ENCODE data around the gene XPR1.

XPR1 gene

DNA sequence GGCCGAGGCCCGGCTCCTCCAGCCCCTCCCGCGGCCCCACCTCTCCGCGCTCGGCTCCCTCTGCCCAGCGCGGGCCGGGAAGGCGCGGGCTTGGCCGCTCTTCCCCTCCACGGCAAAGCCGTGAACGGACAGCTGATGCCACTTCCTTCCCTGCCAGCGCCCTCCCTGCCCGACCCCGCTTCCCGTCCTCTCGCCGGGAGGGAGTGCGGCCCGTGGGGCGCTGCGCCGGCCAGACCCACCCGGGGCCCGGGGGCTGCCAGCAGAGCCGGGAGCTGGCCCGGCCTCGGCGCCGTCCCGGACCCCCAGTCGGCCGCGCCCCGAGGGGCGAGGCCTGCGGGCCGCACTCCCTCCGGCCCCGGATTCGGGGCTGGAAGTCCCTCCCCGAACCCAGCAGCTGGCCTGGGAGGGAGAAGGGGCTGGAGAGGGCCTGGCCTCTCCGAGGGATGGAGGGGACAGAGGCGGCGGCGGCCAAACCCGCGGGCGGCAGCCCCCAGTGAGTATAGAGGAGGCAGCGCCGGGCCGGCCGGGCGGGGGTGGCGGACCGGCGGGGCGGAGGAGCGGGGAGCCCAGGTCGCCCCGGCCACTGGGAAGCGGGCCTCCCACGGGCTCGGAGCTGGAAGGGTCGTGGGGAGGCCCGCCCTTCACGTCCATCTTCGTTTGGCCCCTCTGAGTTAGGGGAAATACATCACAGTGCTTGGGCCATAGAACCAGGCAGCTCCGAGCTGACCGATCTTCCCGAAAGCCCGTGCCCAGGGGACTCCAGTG lies 281.2 kb downstream of the XPR1 start, which contains the start of gene KIAA1614:
Gene KIAA1614 (plus strand): TSS at position 97 of the 765 bp plus-strand sequence. CDS start 347 bp downstream, at position 444.
- DNase-seq (ENCODE audit: low spot score in 2 of 2) = peak in 1 of 2 experiments; percentile 47
- Histone ChIP-seq H3K4me3 (peak within 1 kb of the TSS; percentile 25), H3K9me3 (no peaks in the 10 kb centered on the region)

DNA sequence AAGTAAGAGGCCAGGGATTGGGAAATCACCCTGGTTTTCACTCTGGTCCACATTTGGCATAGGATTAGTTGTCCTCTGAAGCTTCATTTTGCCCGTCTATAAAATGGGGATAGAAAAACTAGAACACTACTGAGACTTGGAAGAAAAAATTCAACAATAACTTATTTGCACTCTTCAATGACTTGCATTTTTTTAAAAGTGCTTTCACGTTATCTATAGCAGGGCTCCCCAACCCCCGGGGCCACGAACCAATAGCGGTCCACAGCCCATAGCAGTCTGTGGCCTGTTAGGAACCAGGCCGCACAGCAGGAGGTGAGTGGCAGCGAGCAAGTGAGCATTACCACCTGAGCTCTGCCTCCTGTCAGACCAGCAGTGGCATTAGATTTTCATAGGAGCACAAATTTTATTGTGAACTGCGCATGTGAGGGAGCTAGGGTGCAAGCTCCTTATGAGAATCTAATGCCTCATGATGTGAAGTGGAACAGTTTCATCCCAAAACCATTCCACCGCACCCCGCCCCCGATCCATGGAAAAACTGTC lies 283.7 kb downstream of the XPR1 start:
- Histone ChIP-seq H3K9me3 (no peaks in the 10 kb centered on the region), H3K4me3 (no peak overlapping the region), H3K4me1 (peaks cover 18% of the 10 kb centered on the region), H3K27me3 (ENCODE audit: low read depth) (no peaks in the 10 kb centered on the region), H3K36me3 (replicated peaks) (no peaks in the 10 kb centered on the region)
- no peak for DNase-seq (ENCODE audit: low spot score in 2 of 2)
- in situ Hi-C loops (cut with MboI; ENCODE audit: low sequenced_read_pairs) = no loop called here

More for the DNA sequence above, 281.2 kb downstream of the XPR1 start, which contains the start of gene KIAA1614:
- Histone ChIP-seq H3K27me3 (ENCODE audit: low read depth) (no peaks in the 10 kb centered on the region), H3K36me3 (replicated peaks) (no peaks in the 10 kb centered on the region), H3K4me1 (peaks cover 18% of the 10 kb centered on the region)
- in situ Hi-C loops (cut with MboI; ENCODE audit: low sequenced_read_pairs) = no loop called here

DNA sequence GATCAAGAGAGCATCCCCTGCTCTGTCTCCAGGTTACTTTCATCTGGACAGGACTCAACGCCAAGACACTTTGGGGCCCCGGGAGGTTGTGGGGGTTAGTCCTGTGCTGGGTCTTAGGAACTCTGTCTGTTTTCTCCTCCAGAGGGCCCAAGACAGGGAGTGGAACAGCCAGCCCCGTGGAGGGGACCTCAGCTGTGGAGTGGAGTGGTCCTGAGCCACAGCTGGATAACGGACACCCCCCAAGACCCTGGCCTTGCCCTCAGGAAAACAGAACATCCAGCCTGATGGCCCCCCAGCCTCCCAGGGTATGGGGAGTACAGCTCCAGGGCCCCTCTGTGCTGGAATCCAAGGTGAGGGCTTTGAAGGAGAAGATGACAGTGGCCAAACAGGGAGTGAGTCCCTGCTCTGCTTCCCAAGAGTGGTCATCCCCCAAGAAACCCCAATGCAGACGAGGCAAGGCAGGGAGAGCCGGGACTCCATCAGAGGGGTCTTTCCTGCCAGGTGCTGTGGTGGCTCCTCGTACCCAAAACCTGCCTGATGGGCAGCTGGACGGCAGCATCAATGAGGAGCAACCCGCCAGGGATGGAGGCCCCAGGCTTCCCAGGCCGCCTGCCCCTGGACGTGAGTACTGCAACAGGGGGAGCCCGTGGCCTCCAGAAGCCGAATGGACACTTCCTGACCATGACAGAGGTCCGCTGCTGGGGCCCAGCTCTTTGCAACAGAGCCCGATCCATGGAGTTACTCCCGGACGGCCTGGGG lies 284.4 kb downstream of the XPR1 start:
- Histone ChIP-seq H3K27me3 (ENCODE audit: low read depth) (no peaks in the 10 kb centered on the region), H3K9me3 (no peaks in the 10 kb centered on the region), H3K4me1 (peaks cover 18% of the 10 kb centered on the region), H3K4me3 (no peak overlapping the region), H3K36me3 (replicated peaks) (no peaks in the 10 kb centered on the region)
- in situ Hi-C loops (cut with MboI; ENCODE audit: low sequenced_read_pairs) = no loop called here
- DNase-seq (ENCODE audit: low spot score in 2 of 2) = no peak

DNA sequence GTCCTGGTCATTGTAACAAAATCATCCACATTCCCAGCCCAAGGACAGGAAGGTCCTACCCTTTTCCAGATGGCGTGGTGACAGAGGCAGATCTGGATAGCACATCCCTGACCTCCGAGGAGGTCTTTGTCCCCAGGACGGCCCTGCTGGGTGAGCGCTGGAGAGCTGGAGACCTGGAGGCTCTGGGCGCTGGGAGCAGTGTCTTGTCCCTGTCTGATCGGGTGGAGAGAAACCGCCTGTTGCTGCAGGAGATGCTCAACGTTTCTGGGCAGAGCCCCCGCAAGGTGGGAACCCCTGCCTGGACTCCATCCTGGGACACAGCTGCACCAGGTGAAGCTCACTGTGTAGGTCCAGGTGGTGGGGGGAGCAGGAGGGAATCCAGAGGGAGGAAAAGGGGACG lies 284.9 kb downstream of the XPR1 start:
- in situ Hi-C loops (cut with MboI; ENCODE audit: low sequenced_read_pairs) = no loop called here
- no peak overlapping the region for H3K4me3 ChIP-seq
- no peaks in the 10 kb centered on the region for H3K9me3 ChIP-seq
- H3K36me3 ChIP-seq (replicated peaks) = no peaks in the 10 kb centered on the region
- peaks cover 15% of the 10 kb centered on the region for H3K4me1 ChIP-seq
- no peaks in the 10 kb centered on the region for H3K27me3 ChIP-seq (ENCODE audit: low read depth)
- DNase-seq (ENCODE audit: low spot score in 2 of 2) = no peak

DNA sequence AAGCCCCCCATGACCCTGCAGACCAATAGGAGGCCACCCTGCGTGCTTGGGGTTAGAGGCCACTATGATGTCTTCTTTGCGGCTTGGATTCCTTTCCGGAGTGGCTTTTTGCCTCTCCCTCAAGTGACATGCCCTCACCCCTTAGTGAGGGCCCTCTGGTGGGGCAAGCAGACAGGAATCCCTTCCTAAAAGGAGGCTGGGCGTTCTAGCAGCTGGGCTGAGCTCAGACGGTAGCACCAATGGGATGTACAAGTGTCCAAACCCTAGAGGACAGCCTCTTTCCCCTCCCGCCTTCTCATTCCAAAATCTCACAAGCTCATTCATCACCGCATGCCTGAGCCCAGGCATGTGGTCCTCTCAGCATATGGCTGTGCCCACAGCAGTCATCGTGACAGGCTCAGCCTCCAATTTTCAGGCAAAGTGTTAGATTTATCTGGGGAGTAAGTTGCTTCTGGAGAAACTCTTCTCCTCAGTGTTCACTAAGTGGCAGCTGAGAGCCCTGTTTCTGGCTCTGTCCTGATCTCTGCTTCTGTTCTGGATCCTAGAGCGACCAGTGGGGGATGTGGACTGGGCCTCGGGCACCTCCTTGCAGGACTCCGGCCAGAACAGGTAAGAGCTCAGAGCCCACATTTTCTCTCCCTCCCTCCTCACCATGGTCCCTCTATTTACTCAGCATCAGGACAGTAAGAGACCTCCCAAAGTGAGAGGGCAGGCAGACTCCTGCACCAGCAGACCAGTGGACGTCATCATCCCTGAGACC lies 285.7 kb downstream of the XPR1 start:
- peak; percentile 63 to 66 for DNase-seq (ENCODE audit: low spot score in 2 of 2)
- Histone ChIP-seq H3K36me3 (replicated peaks) (no peaks in the 10 kb centered on the region), H3K9me3 (no peaks in the 10 kb centered on the region), H3K4me1 (peaks cover 8% of the 10 kb centered on the region), H3K4me3 (no peak overlapping the region), H3K27me3 (ENCODE audit: low read depth) (no peaks in the 10 kb centered on the region)
- in situ Hi-C loops (cut with MboI; ENCODE audit: low sequenced_read_pairs) = no loop called here

DNA sequence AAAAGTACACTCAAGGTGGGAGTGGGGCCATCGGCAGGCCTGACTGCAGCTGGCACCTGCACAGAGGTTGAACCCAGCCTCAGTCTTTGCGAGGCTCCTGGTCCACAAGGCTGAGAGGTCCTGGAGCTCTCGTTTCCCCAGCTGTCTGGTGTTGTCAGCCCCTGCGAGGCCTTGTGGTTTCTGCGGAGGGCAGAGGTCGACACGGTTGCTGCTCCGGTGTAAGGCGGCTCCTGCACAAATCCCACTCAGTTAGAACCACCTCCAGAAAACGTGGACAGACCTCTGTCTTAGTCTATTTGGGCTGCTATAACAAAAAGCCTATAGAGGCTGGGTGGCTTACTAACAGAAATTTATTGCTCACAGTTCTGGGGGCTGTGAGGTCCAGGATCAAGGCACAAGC lies 286.7 kb downstream of the XPR1 start:
- in situ Hi-C loops (cut with MboI; ENCODE audit: low sequenced_read_pairs) = no loop called here
- DNase-seq (ENCODE audit: low spot score in 2 of 2) = no peak
- no peaks in the 10 kb centered on the region for H3K9me3 ChIP-seq
- H3K4me1 ChIP-seq = peaks cover 12% of the 10 kb centered on the region
- H3K36me3 ChIP-seq (replicated peaks) = no peaks in the 10 kb centered on the region
- no peaks in the 10 kb centered on the region for H3K27me3 ChIP-seq (ENCODE audit: low read depth)
- no peak overlapping the region for H3K4me3 ChIP-seq

DNA sequence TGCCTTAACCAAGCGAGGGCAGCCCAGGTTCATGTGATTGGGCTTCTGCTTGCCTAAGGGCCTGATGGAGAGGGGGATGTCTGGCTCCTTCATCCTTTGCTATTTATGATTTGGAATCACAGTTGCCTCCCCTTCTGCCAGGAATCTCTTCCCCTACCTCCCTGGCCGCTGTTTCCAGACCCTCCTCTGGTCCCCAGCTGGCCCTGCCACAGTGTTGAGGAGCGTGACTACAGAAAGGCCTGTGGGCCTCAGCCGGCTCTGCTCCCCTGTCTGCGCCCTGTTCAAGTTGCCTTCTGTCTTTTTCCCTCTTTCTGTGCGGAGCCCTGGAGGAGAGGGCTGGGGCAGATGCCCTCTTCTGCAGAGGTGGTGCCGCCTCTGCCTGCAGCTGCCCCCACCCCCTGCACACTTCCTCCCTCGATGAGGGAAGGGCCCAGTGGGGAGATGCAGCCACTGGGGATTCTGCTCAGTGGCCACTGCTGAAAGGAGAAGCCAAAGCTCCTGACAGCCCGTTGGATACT lies 287.4 kb downstream of the XPR1 start:
- no peaks in the 10 kb centered on the region for H3K9me3 ChIP-seq
- DNase-seq (ENCODE audit: low spot score in 2 of 2) = no peak
- in situ Hi-C loops (cut with MboI; ENCODE audit: low sequenced_read_pairs) = no loop called here
- H3K36me3 ChIP-seq (replicated peaks) = no peaks in the 10 kb centered on the region
- H3K4me3 ChIP-seq = no peak overlapping the region
- H3K4me1 ChIP-seq = peaks cover 14% of the 10 kb centered on the region
- no peaks in the 10 kb centered on the region for H3K27me3 ChIP-seq (ENCODE audit: low read depth)

DNA sequence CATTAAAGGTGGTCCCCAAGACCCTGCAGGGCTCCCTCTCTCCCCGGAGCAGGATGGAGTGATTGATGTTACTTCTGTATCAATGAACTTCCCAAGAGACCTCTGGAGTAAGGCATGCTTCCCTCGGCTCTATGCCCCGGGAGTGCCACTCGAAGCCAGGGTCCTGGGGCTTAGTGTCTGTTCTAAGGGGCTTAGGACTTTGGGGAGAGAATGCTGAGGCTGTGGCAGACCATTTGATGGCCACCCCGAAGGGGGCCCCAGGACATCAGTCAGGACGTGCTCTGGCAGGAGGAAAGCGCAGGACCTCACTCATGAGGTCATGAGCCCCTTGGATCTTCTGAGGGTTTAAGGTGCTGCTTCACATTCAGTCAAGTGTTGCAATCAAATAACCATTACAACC lies 288.4 kb downstream of the XPR1 start:
- peaks cover 18% of the 10 kb centered on the region for H3K4me1 ChIP-seq

DNA sequence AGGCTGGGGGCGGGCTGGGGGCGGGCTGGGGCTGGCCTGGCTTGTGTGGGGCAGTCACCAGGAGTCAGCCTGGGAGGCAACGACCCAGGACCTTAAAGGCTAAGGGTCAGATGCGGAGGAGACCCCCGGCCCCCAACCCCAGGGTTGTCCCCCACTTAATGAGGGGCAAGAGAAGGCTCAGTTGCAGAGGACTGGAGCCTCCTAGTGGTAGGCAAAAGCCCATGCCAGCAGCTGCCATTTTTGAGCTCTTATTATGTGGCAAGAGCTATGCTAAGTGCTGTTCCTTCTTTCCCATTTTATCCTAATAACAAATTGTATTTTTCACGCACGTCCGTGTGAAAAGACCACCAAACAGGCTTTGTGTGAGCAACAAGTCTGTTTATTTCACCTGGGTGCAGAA lies 288.9 kb downstream of the XPR1 start:
- Histone ChIP-seq H3K9me3 (no peaks in the 10 kb centered on the region), H3K36me3 (replicated peaks) (no peaks in the 10 kb centered on the region), H3K27me3 (ENCODE audit: low read depth) (no peaks in the 10 kb centered on the region), H3K4me3 (no peak overlapping the region), H3K4me1 (peaks cover 23% of the 10 kb centered on the region)
- in situ Hi-C loops (cut with MboI; ENCODE audit: low sequenced_read_pairs) = no loop called here
- no peak for DNase-seq (ENCODE audit: low spot score in 2 of 2)

More for the DNA sequence above, 288.4 kb downstream of the XPR1 start:
- DNase-seq (ENCODE audit: low spot score in 2 of 2) = no peak
- H3K4me3 ChIP-seq = no peak overlapping the region
- no peaks in the 10 kb centered on the region for H3K9me3 ChIP-seq
- in situ Hi-C loops (cut with MboI; ENCODE audit: low sequenced_read_pairs) = no loop called here
- no peaks in the 10 kb centered on the region for H3K27me3 ChIP-seq (ENCODE audit: low read depth)
- H3K36me3 ChIP-seq (replicated peaks) = no peaks in the 10 kb centered on the region

DNA sequence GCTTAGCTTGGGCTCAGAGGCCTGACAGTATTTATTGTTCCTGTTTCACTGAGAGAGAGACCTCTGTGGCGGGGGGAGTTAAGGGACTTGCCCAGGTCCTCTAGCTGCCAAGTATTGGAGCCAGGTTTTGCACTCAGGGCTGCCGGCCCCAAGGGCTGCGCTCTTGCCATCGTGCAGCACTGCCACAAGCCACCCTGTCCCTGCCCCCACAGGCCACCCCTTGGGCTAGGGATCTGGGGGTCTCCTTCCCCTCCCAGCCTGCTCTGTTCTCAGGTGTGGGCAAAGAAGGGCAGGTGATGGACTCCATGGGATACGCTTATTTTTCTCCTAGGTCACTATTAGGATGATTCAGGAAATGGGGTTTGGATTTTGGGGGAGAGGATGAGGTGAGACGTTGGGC lies 289.6 kb downstream of the XPR1 start:
- DNase-seq (ENCODE audit: low spot score in 2 of 2) = no peak
- H3K4me1 ChIP-seq = peaks cover 24% of the 10 kb centered on the region
- no peaks in the 10 kb centered on the region for H3K9me3 ChIP-seq
- H3K27me3 ChIP-seq (ENCODE audit: low read depth) = no peaks in the 10 kb centered on the region
- in situ Hi-C loops (cut with MboI; ENCODE audit: low sequenced_read_pairs) = no loop called here
- no peak overlapping the region for H3K4me3 ChIP-seq
- no peaks in the 10 kb centered on the region for H3K36me3 ChIP-seq (replicated peaks)

DNA sequence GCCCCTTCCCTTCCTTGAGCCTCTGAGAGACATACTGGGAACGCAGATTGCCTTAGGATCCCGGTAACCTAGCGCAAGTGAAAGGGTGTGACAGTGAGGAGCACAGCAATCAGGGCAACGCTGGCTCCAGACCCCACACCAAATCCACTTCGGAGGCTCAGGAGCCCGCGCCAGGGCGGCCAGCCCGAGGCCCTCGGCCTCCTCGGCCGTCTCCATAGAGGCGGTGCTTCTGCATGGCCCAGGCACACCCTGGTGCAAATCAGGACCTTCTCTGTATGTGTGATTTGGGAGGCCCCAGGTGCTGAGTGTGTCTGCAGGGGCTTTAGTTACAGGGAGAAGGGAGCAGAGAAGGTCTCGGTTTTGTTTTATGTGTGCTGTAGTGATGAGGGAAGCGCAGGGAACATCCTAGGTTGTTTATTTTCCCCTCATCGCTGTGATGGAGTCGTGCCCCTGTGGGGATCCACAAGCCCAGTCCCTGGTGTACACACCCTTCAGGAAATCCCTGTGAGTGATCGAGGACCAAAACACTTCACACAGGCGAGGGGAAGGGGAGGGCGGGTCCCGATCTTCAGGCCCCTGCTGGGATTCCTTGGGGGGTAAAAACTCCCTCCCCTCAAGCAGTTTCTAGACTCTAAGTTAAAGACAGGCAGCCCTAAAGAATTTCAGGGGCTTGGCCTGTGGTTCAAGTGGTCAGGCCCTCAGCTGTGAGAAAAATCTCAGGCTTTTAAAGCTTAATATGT lies 290.2 kb downstream of the XPR1 start:
- H3K4me3 ChIP-seq = no peak overlapping the region
- DNase-seq (ENCODE audit: low spot score in 2 of 2) = no peak
- no peaks in the 10 kb centered on the region for H3K27me3 ChIP-seq (ENCODE audit: low read depth)
- in situ Hi-C loops (cut with MboI; ENCODE audit: low sequenced_read_pairs) = no loop called here
- no peaks in the 10 kb centered on the region for H3K9me3 ChIP-seq
- H3K36me3 ChIP-seq (replicated peaks) = no peaks in the 10 kb centered on the region
- H3K4me1 ChIP-seq = peaks cover 24% of the 10 kb centered on the region

DNA sequence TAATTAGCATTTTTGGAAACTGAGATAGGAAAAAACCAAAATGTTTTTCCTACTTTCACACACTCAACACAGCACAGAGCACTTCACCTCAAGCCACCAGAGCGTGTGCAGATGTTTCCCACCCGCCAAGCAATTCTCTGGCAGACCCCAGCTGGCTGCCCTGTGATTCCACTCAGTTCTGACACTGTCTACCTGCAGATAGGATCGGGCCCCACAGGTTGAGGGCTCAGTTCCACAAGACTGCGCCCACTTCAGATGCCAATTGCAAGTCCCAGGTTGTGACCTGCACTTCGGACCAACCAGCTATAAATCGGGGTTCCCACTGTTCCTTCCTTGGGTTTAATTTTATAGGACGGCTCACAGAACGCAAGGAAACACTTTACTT lies 290.8 kb downstream of the XPR1 start:
- in situ Hi-C loops (cut with MboI; ENCODE audit: low sequenced_read_pairs) = no loop called here
- Histone ChIP-seq H3K4me3 (no peak overlapping the region), H3K9me3 (no peaks in the 10 kb centered on the region), H3K27me3 (ENCODE audit: low read depth) (no peaks in the 10 kb centered on the region), H3K36me3 (replicated peaks) (no peaks in the 10 kb centered on the region), H3K4me1 (peaks cover 24% of the 10 kb centered on the region)
- DNase-seq (ENCODE audit: low spot score in 2 of 2) = no peak
